GM23338 (cell line): ENCODE data around the gene GOLGA1. TPM values are rescaled to one million over a fixed set of nuclear protein-coding genes. Genes with fewer than 3 reads are reported as not detected.

Source experiments
- ATAC-seq: fragments of 200-7000 bp; cut with Tn5 transposase; 3 replicates; pipeline ENCODE4 v1.9.1; 2020
- DNase-seq: peaks from one replicate; pipeline ENCODE4 v3.0.0-alpha.2; 2015; ENCODE audit warnings: low spot score
- H2AFZ ChIP-seq: fragments of 200-600 bp; sonication (generic); 2 replicates; pipeline ENCODE4 v1.8.0; 2016; ENCODE audit warnings: antibody characterized with exemption, mild to moderate bottlenecking, moderate library complexity
- H3F3A ChIP-seq: fragments of 200-600 bp; sonication (generic); replicated peaks from 2 replicates; pipeline ENCODE4 v1.8.0; 2017; ENCODE audit warnings: antibody characterized with exemption, mixed run types, low read depth
- H3K27ac ChIP-seq: fragments of 200-600 bp; sonication (generic); 2 replicates; pipeline ENCODE4 v1.6.1; 2016; ENCODE audit warnings: low read depth
- H3K27me3 ChIP-seq: fragments of 200-600 bp; sonication (generic); 2 replicates; pipeline ENCODE4 v1.8.0; 2016; ENCODE audit warnings: mild to moderate bottlenecking, mixed run types, moderate library complexity; ENCODE audit not compliant: insufficient read depth
- H3K36me3 ChIP-seq: fragments of 200-600 bp; sonication (generic); 2 replicates; pipeline ENCODE4 v1.8.0; 2016; ENCODE audit warnings: mild to moderate bottlenecking; ENCODE audit not compliant: insufficient read depth
- H3K4me1 ChIP-seq: fragments of 200-600 bp; sonication (generic); 2 replicates; pipeline ENCODE4 v1.8.0; 2016; ENCODE audit warnings: mild to moderate bottlenecking, moderate library complexity; ENCODE audit not compliant: insufficient read depth
- H3K4me2 ChIP-seq: fragments of 200-600 bp; sonication (generic); 2 replicates; pipeline ENCODE4 v1.7.1; 2017; ENCODE audit warnings: mixed run types
- H3K4me3 ChIP-seq: fragments of 200-600 bp; sonication (generic); 2 replicates; pipeline ENCODE4 v1.6.1; 2016; ENCODE audit warnings: mixed run types
- H3K79me2 ChIP-seq: fragments of 200-600 bp; sonication (generic); replicated peaks from 2 replicates; pipeline ENCODE4 v1.8.0; 2017; ENCODE audit warnings: mild to moderate bottlenecking; ENCODE audit not compliant: insufficient read depth
- H3K9me2 ChIP-seq: fragments of 200-600 bp; sonication (generic); 2 replicates; pipeline ENCODE4 v1.8.0; 2017; ENCODE audit not compliant: insufficient read depth
- H4K20me1 ChIP-seq: fragments of 200-600 bp; sonication (generic); replicated peaks from 2 replicates; pipeline ENCODE4 v1.8.0; 2017; ENCODE audit warnings: mild to moderate bottlenecking; ENCODE audit not compliant: insufficient read depth
- H3K27ac Mint-ChIP-seq: 2 replicates; pipeline ENCODE4 v1.8.0; 2020; ENCODE audit warnings: inconsistent platforms, mild to moderate bottlenecking, moderate library complexity, mixed read lengths
- H3K27me3 Mint-ChIP-seq: 3 replicates; pipeline ENCODE4 v1.8.0; 2022; ENCODE audit warnings: low read depth, mild to moderate bottlenecking, moderate library complexity, mixed read lengths, inconsistent platforms; ENCODE audit not compliant: insufficient read depth, poor library complexity
- H3K36me3 Mint-ChIP-seq: 3 replicates; pipeline ENCODE4 v1.8.0; 2021; ENCODE audit warnings: low read depth, mild to moderate bottlenecking, inconsistent platforms, moderate library complexity, mixed read lengths
- H3K4me1 Mint-ChIP-seq: 3 replicates; pipeline ENCODE4 v1.8.0; 2020; ENCODE audit warnings: mild to moderate bottlenecking, inconsistent platforms, mixed read lengths
- H3K4me3 Mint-ChIP-seq: 3 replicates; pipeline ENCODE4 v1.8.0; 2021; ENCODE audit warnings: moderate library complexity, mild to moderate bottlenecking, inconsistent platforms, mixed read lengths
- H3K9me3 Mint-ChIP-seq: 3 replicates; pipeline ENCODE4 v1.8.0; 2020; ENCODE audit warnings: moderate library complexity, mild to moderate bottlenecking, inconsistent platforms, mixed read lengths
- CREB1 ChIP-seq: fragments of 250-450 bp; sonication (Bioruptor Pico); IDR thresholded peaks from 2 replicates; pipeline ENCODE4 v1.5.0; 2020; ENCODE audit warnings: low read depth, mild to moderate bottlenecking, moderate library complexity
- ETS1 ChIP-seq: IDR thresholded peaks from 2 replicates; pipeline ENCODE4 v1.6.1; 2016; ENCODE audit warnings: antibody characterized with exemption
- EZH2 ChIP-seq: fragments of 200-600 bp; sonication (generic); IDR thresholded peaks from one replicate; pipeline ENCODE4 v1.8.0; 2017; ENCODE audit warnings: antibody characterized with exemption, mild to moderate bottlenecking, low read depth; ENCODE audit not compliant: unreplicated experiment
- EZH2phosphoT487 ChIP-seq: fragments of 200-600 bp; sonication (generic); IDR thresholded peaks from one replicate; pipeline ENCODE4 v1.8.1; 2018; ENCODE audit warnings: antibody characterized with exemption; ENCODE audit not compliant: unreplicated experiment
- JUNB ChIP-seq: IDR thresholded peaks from one replicate; pipeline ENCODE4 v1.6.1; 2016; ENCODE audit warnings: antibody characterized with exemption; ENCODE audit not compliant: unreplicated experiment
- NANOG ChIP-seq: IDR thresholded peaks from 2 replicates; pipeline ENCODE4 v1.6.1; 2016; ENCODE audit warnings: antibody characterized with exemption, borderline replicate concordance
- POLR2AphosphoS5 ChIP-seq: IDR thresholded peaks from 2 replicates; pipeline ENCODE4 v1.6.1; 2016; ENCODE audit warnings: antibody characterized with exemption, low read depth
- REST ChIP-seq: IDR thresholded peaks from one replicate; pipeline ENCODE4 v1.6.1; 2018; ENCODE audit warnings: antibody characterized with exemption; ENCODE audit not compliant: unreplicated experiment
- ZNF331 ChIP-seq: fragments of 250-450 bp; sonication (Bioruptor Pico); IDR thresholded peaks from 2 replicates; pipeline ENCODE4 v1.5.0; 2020; ENCODE audit warnings: low read depth, mild to moderate bottlenecking, moderate library complexity
- ZNF462 ChIP-seq: fragments of 250-450 bp; sonication (Bioruptor Pico); IDR thresholded peaks from 2 replicates; pipeline ENCODE4 v1.5.0; 2020; ENCODE audit warnings: mild to moderate bottlenecking, moderate library complexity
- polyA plus RNA-seq: library from polyadenylated mRNA; unstranded; fragments of >200 nt; fragmentation: Nextera tagmentation; extraction: Ambion mirVana; gene quantifications from 2 replicates; pipeline ENCODE4 v1.2.1, GENCODE V29; 2016
- total RNA-seq: library from RNA; depleted of rRNA; stranded (reverse); fragments of >200 nt; shearing (Covaris generic); gene quantifications from 2 replicates; pipeline ENCODE4 v1.2.3, GENCODE V29; 2014

The GOLGA1 gene
- total and polyA plus RNA-seq, 2 experiments from 2014 or later = 6.1 to 8.0 TPM

GRCh38 chr9:124947727-124948391 is 7.0 kb upstream of the GOLGA1 start (continued):
- TF ChIP-seq ETS1 (no peak), ZNF331 (CRISPR knock-in tag) (no peak), JUNB (no peak)

DNA sequence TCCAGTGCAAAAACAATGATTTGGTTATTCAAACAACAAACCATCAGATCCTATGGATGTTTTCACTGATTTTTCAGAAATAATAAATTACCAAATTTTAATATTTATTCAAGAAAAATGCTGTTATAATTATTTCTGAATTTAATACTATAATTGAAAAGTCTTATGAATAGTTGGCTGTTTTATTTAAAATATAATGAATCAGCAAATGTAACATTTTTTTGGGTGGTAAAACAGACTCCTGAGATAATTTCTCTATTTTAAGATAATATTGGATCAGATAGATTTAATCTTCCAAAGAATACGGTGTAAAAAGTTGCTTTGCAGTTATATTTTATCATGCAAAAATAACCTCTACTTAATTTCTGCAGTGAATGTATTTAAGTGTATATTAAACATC is 5.3 kb upstream of the GOLGA1 start:
- no peak overlapping the region for H3K4me3 ChIP-seq
- H3K4me1 Mint-ChIP-seq = peaks cover 6% of the 10 kb centered on the region
- TF ChIP-seq ZNF462 (no peak), ZNF331 (CRISPR knock-in tag) (no peak), NANOG (no peak), REST (no peak), POLR2AphosphoS5 (no peak), EZH2 (no peak), CREB1 (no peak), EZH2phosphoT487 (no peak), JUNB (no peak), ETS1 (no peak)

More for the DNA sequence above, 5.3 kb upstream of the GOLGA1 start:
- no peak for ATAC-seq
- Mint-ChIP-seq H3K27me3 (no peaks in the 10 kb centered on the region), H3K36me3 (no peaks in the 10 kb centered on the region), H3K27ac (no peak overlapping the region), H3K4me3 (no peak overlapping the region), H3K9me3 (no peaks in the 10 kb centered on the region)
- H3K4me2 ChIP-seq = no peak overlapping the region
- no peak for DNase-seq
- H3F3A ChIP-seq = peaks cover 10% of the 10 kb centered on the region
- no peak overlapping the region for H2AFZ ChIP-seq
- no peaks in the 10 kb centered on the region; the same call in 1 of the 2 replicates for H3K36me3 ChIP-seq
- no peaks in the 10 kb centered on the region for H4K20me1 ChIP-seq
- H3K79me2 ChIP-seq = no peaks in the 10 kb centered on the region
- H3K27me3 ChIP-seq = no peaks in the 10 kb centered on the region
- H3K9me2 ChIP-seq = no peaks in the 10 kb centered on the region
- H3K4me1 ChIP-seq = peaks cover 8% of the 10 kb centered on the region; the same call in 1 of the 2 replicates
- H3K27ac ChIP-seq = no peak overlapping the region
